GM18520 (cell line): Measurements from ENCODE around the gene RDH16.
"Not testable (repeated sequence)": the region's sequence is repeated elsewhere in the genome, so short reads cannot be mapped to it uniquely, and the experiment has no call there.

Experiments used
- ATAC-seq: cut with Tn5 transposase; IDR thresholded peaks from one replicate; pipeline ENCODE4 v1.9.1; 2021; ENCODE audit not compliant: unreplicated experiment

The RDH16 gene

GRCh38 chr12:56954958-56955355 is 2.5 kb downstream of the RDH16 start:
- no peak for ATAC-seq

- no peak for ATAC-seq
Observed at GRCh38 chr12:56954057-56954957, 3.1 kb downstream of the RDH16 start.

GRCh38 chr12:56953314-56953713 is 4.1 kb downstream of the RDH16 start:
- no peak for ATAC-seq

GRCh38 chr12:56951582-56952339 is 5.6 kb downstream of the RDH16 start:
- ATAC-seq = no peak

GRCh38 chr12:56948881-56949280 is 8.5 kb downstream of the RDH16 start:
- ATAC-seq = no peak

GRCh38 chr12:56948457-56948777 is 9.0 kb downstream of the RDH16 start:
- ATAC-seq = no peak

GRCh38 chr12:56947633-56948456 is 9.6 kb downstream of the RDH16 start:
- ATAC-seq = no peak

- no peak for ATAC-seq
Observed at GRCh38 chr12:56943878-56944277, 13.5 kb downstream of the RDH16 start.

- not testable (repeated sequence) for ATAC-seq
Observed at GRCh38 chr12:56943374-56943773, 14.0 kb downstream of the RDH16 start.

- no peak for ATAC-seq
Observed at GRCh38 chr12:56941299-56942017, 15.9 kb downstream of the RDH16 start.

- ATAC-seq = not testable (repeated sequence)
Observed at GRCh38 chr12:56940942-56941298, 16.5 kb downstream of the RDH16 start.

- no peak for ATAC-seq
Observed at GRCh38 chr12:56935752-56936151, 21.7 kb downstream of the RDH16 start.

GRCh38 chr12:56935157-56935556 is 22.3 kb downstream of the RDH16 start:
- ATAC-seq = no peak

GRCh38 chr12:56933826-56934625 is 23.4 kb downstream of the RDH16 start, which contains the start of gene SDR9C7:
Gene SDR9C7, minus strand, starts transcription at chr12:56934408. Its CDS starts 147 bp downstream, at chr12:56934261.
- no peak for ATAC-seq

GRCh38 chr12:56932867-56933266 is 24.5 kb downstream of the RDH16 start:
- no peak for ATAC-seq

- ATAC-seq = no peak
Observed at GRCh38 chr12:56932146-56932545, 25.3 kb downstream of the RDH16 start.

GRCh38 chr12:56931474-56931978 is 25.9 kb downstream of the RDH16 start:
- no peak for ATAC-seq

- ATAC-seq = no peak
Observed at GRCh38 chr12:56930241-56930640, 27.2 kb downstream of the RDH16 start.

- no peak for ATAC-seq
Observed at GRCh38 chr12:56929780-56930179, 27.6 kb downstream of the RDH16 start.

GRCh38 chr12:56928262-56928661 is 29.1 kb downstream of the RDH16 start:
- no peak for ATAC-seq
